ENCODE data around the gene PPP1R14D.

Gene PPP1R14D

GRCh38 chr15:40790718-40791117 is 37.8 kb downstream of the PPP1R14D start:
- no peak for DNase-seq (ENCODE audit: extremely low read depth, low read depth)
- TF ChIP-seq CTCF (IDR thresholded peaks at IDR 0.05; ENCODE audit: low read depth, low read length): no peak

- TF ChIP-seq CTCF (IDR thresholded peaks at IDR 0.05; ENCODE audit: low read depth, low read length): no peak
- DNase-seq (ENCODE audit: extremely low read depth, low read depth): no peak
Observed at GRCh38 chr15:40789999-40790398, 38.5 kb downstream of the PPP1R14D start.

GRCh38 chr15:40789119-40789518 is 39.4 kb downstream of the PPP1R14D start:
- DNase-seq (ENCODE audit: extremely low read depth, low read depth): no peak
- TF ChIP-seq CTCF (IDR thresholded peaks at IDR 0.05; ENCODE audit: low read depth, low read length): no peak

GRCh38 chr15:40787991-40788390 is 40.5 kb downstream of the PPP1R14D start:
- DNase-seq (ENCODE audit: extremely low read depth, low read depth): no peak
- no peak for TF ChIP-seq CTCF (IDR thresholded peaks at IDR 0.05; ENCODE audit: low read depth, low read length)

GRCh38 chr15:40787344-40787841 is 41.1 kb downstream of the PPP1R14D start:
- TF ChIP-seq CTCF (IDR thresholded peaks at IDR 0.05; ENCODE audit: low read depth, low read length): no peak
- no peak for DNase-seq (ENCODE audit: extremely low read depth, low read depth)

- TF ChIP-seq CTCF (IDR thresholded peaks at IDR 0.05; ENCODE audit: low read depth, low read length): no peak
- no peak for DNase-seq (ENCODE audit: extremely low read depth, low read depth)
Observed at GRCh38 chr15:40785814-40786213, 42.7 kb downstream of the PPP1R14D start.

- TF ChIP-seq CTCF (IDR thresholded peaks at IDR 0.05; ENCODE audit: low read depth, low read length): no peak
- DNase-seq (ENCODE audit: extremely low read depth, low read depth): no peak
Observed at GRCh38 chr15:40785164-40785563, 43.3 kb downstream of the PPP1R14D start.

Measured in AG09319 (cell line).